MM.1S (cell line): Measurements from ENCODE around the gene SLC35B4.

Experiments used
- CTCF ChIP-seq: fragments of 300-600 bp; sonication (generic); IDR thresholded peaks from 2 replicates; pipeline ENCODE4 v1.5.1; 2016; ENCODE audit warnings: antibody characterized with exemption, low read length, mixed read lengths
- EZH2 ChIP-seq: fragments of 300-600 bp; sonication (generic); optimal IDR thresholded peaks from 2 replicates; pipeline ENCODE3; 2017; ENCODE audit warnings: low read depth, mild to moderate bottlenecking, antibody characterized with exemption, low read length, mixed read lengths

- no peak for TF ChIP-seq CTCF
- no peak for TF ChIP-seq EZH2
These were observed 17.2 kb upstream of the SLC35B4 start for GRCh38 chr7:134333943-134334342.
